Tibial nerve (tissue), 4 donors: ENCODE data around the gene RCSD1.

ENCODE experiments used
- CTCF ChIP-seq, 5 experiments: fragments of 200-600 bp in 3 of 5; fragments of 450-650 bp in 2 of 5; sonication (generic) in 3 of 5; IDR thresholded peaks; one replicate each; pipeline ENCODE4 v1.5.1; 2016 to 2019; ENCODE audit warnings: antibody characterized with exemption in 5 of 5, mild to moderate bottlenecking in 3 of 5, moderate library complexity in 2 of 5
- EP300 ChIP-seq, 2 donors: sonication (generic); formaldehyde crosslinking; IDR thresholded peaks; one replicate each; pipeline ENCODE4 v1.6.1; 2017; ENCODE audit warnings: antibody characterized with exemption in 2 of 2, mild to moderate bottlenecking in 1 of 2
- POLR2A ChIP-seq, 2 donors: fragments of 450-650 bp; IDR thresholded peaks; one replicate each; pipeline ENCODE4 v1.6.1; 2017; ENCODE audit warnings: antibody characterized with exemption in 2 of 2, mild to moderate bottlenecking in 2 of 2, moderate library complexity in 2 of 2

GRCh38 chr1:167671727-167672511 lies 41.9 kb downstream of the RCSD1 start:
- no peak for TF ChIP-seq POLR2A (IDR thresholded peaks at IDR 0.05)
- no peak for TF ChIP-seq CTCF (IDR thresholded peaks at IDR 0.05)
- TF ChIP-seq EP300 (IDR thresholded peaks at IDR 0.05) = no peak
